ENCODE data around the gene ACTL6B. TPM values are rescaled to one million over a fixed set of nuclear protein-coding genes. Genes with fewer than 3 reads are reported as not detected.

ACTL6B gene
- total RNA-seq, 1 experiment from 2014 or later = not detected

GRCh38 chr7:100614308-100614861 is 41.9 kb downstream of the ACTL6B start:
- Histone ChIP-seq H3K79me2 (ENCODE audit: low read depth) (no peaks in the 10 kb centered on the region), H3K27ac (no peak overlapping the region), H3K4me2 (no peak overlapping the region), H3K9me3 (ENCODE audit: insufficient read depth, low read depth) (no peaks in the 10 kb centered on the region), H3K27me3 (ENCODE audit: insufficient read depth, low read depth) (no peaks in the 10 kb centered on the region), H3K4me3 (no peak overlapping the region), H3K9me2 (ENCODE audit: insufficient read depth) (no peaks in the 10 kb centered on the region), H3F3A (ENCODE audit: insufficient read depth, low read depth) (peaks cover 15% of the 10 kb centered on the region; the same call in 1 of the 2 replicates), H2AFZ (no peak overlapping the region), H3K36me3 (ENCODE audit: low read depth) (no peaks in the 10 kb centered on the region), H3K4me1 (replicated peaks; ENCODE audit: insufficient read depth) (peaks cover 5% of the 10 kb centered on the region), H4K20me1 (ENCODE audit: insufficient read depth) (no peaks in the 10 kb centered on the region)
- no TSS peak for BruUV-seq (replicated peaks)
- DNase-seq = no peak
- ChIA-PET POLR2A (ENCODE audit: unreplicated experiment) (interaction anchor here (0.5 kb wide), 1 partner anchor 92 kb away, joined by 5 read pairs; the partner anchor contains the start of gene POP7), CTCF (no interaction called here)
- intact Hi-C loops (cut with micrococcal nuclease; ENCODE audit: unreplicated experiment) = no loop called here
- no peak for TF ChIP-seq EZH2 (IDR thresholded peaks at IDR 0.05; ENCODE audit: low read depth)
- no peak for TF ChIP-seq CTCF (conservative IDR thresholded peaks at IDR 0.05)

DNA sequence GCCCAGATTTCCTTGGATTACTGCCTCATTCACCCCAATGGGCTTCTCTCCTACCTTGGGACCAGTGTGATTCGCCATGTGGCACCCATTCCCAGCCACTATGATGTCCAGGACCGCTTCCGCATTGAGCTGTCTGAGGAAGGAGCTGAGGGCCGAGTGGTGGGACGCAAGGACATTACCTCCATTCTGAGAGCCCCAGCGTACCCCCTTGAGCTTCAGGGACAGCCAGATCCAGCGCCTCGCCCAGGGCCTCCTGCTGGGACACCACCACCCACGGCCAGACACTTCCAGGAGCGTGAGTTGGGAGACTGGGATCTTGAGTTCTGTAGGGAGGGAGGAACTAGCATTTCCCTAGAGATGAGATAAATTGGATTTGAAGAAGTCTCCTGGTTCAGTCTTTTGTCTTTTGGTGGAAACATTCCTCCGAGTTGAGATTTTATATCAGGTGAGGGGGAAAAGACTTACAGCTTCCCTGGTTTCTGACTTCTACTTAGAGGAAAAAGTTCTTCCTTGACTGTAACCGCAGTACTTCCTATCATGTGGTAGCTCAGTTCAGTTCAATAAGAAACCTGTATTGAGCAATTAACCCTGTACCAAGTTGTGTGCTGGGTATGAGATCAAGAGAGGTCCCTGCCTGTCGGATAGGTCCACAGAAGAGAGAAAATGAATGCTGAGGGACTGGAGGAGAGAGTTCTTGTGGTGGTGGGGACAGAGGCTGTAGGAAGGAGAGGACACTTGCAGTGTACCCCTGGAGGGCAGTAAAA is 42.7 kb downstream of the ACTL6B start:
- DNase-seq = no peak
- ChIA-PET POLR2A (ENCODE audit: unreplicated experiment) (interaction anchor here (1.6 kb wide), 1 partner anchor 59 kb away, joined by 7 read pairs; no protein-coding TSS in a partner anchor), CTCF (interaction anchor here (1.7 kb wide), 1 partner anchor 25 kb away, joined by 12 read pairs; no protein-coding TSS in a partner anchor)
- Histone ChIP-seq H2AFZ (no peak overlapping the region), H3F3A (ENCODE audit: insufficient read depth, low read depth) (peaks cover 15% of the 10 kb centered on the region; the same call in 1 of the 2 replicates), H3K27me3 (ENCODE audit: insufficient read depth, low read depth) (no peaks in the 10 kb centered on the region), H4K20me1 (ENCODE audit: insufficient read depth) (no peaks in the 10 kb centered on the region), H3K9me2 (ENCODE audit: insufficient read depth) (no peaks in the 10 kb centered on the region), H3K4me2 (peak overlapping the region; percentile 96), H3K79me2 (ENCODE audit: low read depth) (no peaks in the 10 kb centered on the region), H3K9me3 (ENCODE audit: insufficient read depth, low read depth) (no peaks in the 10 kb centered on the region), H3K4me1 (replicated peaks; ENCODE audit: insufficient read depth) (peaks cover 5% of the 10 kb centered on the region), H3K27ac (no peak overlapping the region), H3K4me3 (peak overlapping the region; percentile 74; the same call in 1 of the 2 replicates), H3K36me3 (ENCODE audit: low read depth) (no peaks in the 10 kb centered on the region)
- intact Hi-C loops (cut with micrococcal nuclease; ENCODE audit: unreplicated experiment) = loop anchor here (2.0 kb wide), 1 partner anchor 59 kb away; the partner anchor contains the start of gene GNB2
- no peak for TF ChIP-seq EZH2 (IDR thresholded peaks at IDR 0.05; ENCODE audit: low read depth)
- TF ChIP-seq CTCF (conservative IDR thresholded peaks at IDR 0.05) = no peak
- no TSS peak for BruUV-seq (replicated peaks)

DNA sequence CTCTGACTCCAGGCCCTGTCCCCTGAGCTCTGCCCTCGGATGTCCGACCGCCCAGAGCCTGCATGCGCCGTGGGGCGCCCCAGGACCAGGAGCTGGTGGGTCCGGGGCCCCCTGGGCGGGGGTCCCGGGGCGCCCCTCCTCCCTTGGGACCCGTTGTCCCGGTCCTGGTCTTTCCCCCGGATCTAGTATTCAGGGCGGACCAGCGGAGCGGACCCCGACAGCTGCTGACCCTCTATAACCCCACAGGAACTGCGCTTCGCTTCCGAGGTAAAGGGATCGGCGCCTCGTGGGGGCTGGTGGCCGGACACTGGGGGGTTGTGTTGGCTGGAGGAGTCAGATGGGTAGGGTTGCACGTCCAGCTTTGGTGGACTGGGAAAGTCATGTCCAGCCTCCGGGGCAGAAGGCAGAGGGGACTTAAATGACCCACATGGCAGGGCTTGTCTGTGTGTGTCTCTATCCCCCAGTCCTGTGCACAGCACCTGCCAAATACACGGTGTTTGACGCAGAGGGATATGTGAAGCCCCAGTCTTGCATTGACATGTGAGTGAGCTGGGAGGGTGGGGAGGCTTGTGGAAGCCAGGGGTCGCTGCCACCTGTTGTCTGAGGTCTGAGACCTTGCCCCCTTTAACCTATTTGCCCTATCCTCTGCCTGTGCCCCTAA is 43.4 kb downstream of the ACTL6B start:
- H3K36me3 ChIP-seq (ENCODE audit: low read depth) = no peaks in the 10 kb centered on the region
- H4K20me1 ChIP-seq (ENCODE audit: insufficient read depth) = no peaks in the 10 kb centered on the region
- DNase-seq = no peak
- no peaks in the 10 kb centered on the region for H3K9me2 ChIP-seq (ENCODE audit: insufficient read depth)
- H3K79me2 ChIP-seq (ENCODE audit: low read depth) = no peaks in the 10 kb centered on the region
- intact Hi-C loops (cut with micrococcal nuclease; ENCODE audit: unreplicated experiment) = loop anchor here (1.0 to 2.0 kb wide), 2 partner anchors 27 to 60 kb away; partner anchors contain the start of genes FBXO24, GNB2 and LRCH4
- H3F3A ChIP-seq (ENCODE audit: insufficient read depth, low read depth) = peaks cover 15% of the 10 kb centered on the region; the same call in 1 of the 2 replicates
- H3K9me3 ChIP-seq (ENCODE audit: insufficient read depth, low read depth) = no peaks in the 10 kb centered on the region
- peak overlapping the region; percentile 86 for H2AFZ ChIP-seq
- ChIA-PET POLR2A (ENCODE audit: unreplicated experiment) (interaction anchor here (0.6 to 1.6 kb wide), 17 partner anchors 20 to 640 kb away, joined by 3 to 23 read pairs (median 5); partner anchors contain the start of genes FBXO24, POP7, SRRT and UFSP1), CTCF (interaction anchor here (0.5 to 1.7 kb wide), 6 partner anchors 11 to 189 kb away, joined by 3 to 12 read pairs (median 6); no protein-coding TSS in a partner anchor)
- no peak overlapping the region for H3K27ac ChIP-seq
- H3K4me3 ChIP-seq = peak overlapping the region; percentile 74
- H3K27me3 ChIP-seq (ENCODE audit: insufficient read depth, low read depth) = no peaks in the 10 kb centered on the region
- H3K4me1 ChIP-seq (replicated peaks; ENCODE audit: insufficient read depth) = peaks cover 5% of the 10 kb centered on the region
- H3K4me2 ChIP-seq = peak overlapping the region; percentile 96
- BruUV-seq (replicated peaks) = TSS peak; percentile 46
- no peak for TF ChIP-seq CTCF (conservative IDR thresholded peaks at IDR 0.05)
- no peak for TF ChIP-seq EZH2 (IDR thresholded peaks at IDR 0.05; ENCODE audit: low read depth)

All from PC-9 (cell line).